SH-SY5Y (cell line): Measurements from ENCODE around the gene PPP1R3D.

ENCODE experiments used
- GATA2 ChIP-seq: IDR thresholded peaks from 2 replicates; pipeline ENCODE4 v1.6.1; 2011; ENCODE audit warnings: mild to moderate bottlenecking, low read depth, low read length
- GATA3 ChIP-seq: IDR thresholded peaks from 2 replicates; pipeline ENCODE4 v1.6.1; 2011; ENCODE audit warnings: low read depth, mild to moderate bottlenecking, low read length, moderate library complexity

DNA sequence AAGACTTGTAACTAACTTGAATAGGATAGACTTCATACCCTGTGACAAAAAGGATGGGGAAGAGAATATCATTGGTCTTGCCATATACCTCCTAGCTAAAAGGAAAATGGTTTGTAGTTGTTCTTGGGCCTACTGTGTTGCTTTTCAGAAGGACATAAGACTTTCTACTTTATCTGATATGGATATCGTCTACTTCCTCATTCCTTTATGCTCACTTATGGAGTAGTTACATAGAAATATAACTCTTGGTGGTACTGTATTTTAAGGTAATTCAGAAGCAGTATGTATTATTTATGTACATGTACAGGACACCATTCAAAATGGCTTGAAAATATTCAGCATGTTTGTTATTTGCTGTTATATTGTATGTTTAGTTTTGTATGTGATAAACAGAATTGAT is 8.1 kb upstream of the PPP1R3D start:
- TF ChIP-seq GATA2 (no peak), GATA3 (no peak)
